Smooth muscle cell (in vitro differentiated cells): ENCODE results near the gene SPNS2. TPM values are rescaled to one million over a fixed set of nuclear protein-coding genes. Genes with fewer than 3 reads are reported as not detected.

Experiments
- DNase-seq: peaks from one replicate; lab custom pipeline; 2025; ENCODE audit not compliant: unreplicated experiment; lab: John Stamatoyannopoulos, UW
- H2AFZ ChIP-seq: fragments of 200-600 bp; sonication (generic); 2 replicates; pipeline ENCODE4 v1.6.0; 2016; ENCODE audit warnings: antibody characterized with exemption, low read depth, mild to moderate bottlenecking
- H3F3A ChIP-seq: fragments of 200-600 bp; sonication (generic); 2 replicates; pipeline ENCODE4 v1.6.0; 2017; ENCODE audit warnings: antibody characterized with exemption, low read depth
- H3K27ac ChIP-seq: fragments of 200-600 bp; sonication (generic); 2 replicates; pipeline ENCODE4 v1.5.1; 2016; ENCODE audit warnings: low read depth, mild to moderate bottlenecking
- H3K27me3 ChIP-seq: fragments of 200-600 bp; sonication (generic); 2 replicates; pipeline ENCODE4 v1.6.1; 2016; ENCODE audit warnings: low read depth, mild to moderate bottlenecking
- H3K36me3 ChIP-seq: fragments of 200-600 bp; sonication (generic); 2 replicates; pipeline ENCODE4 v1.5.1; 2016; ENCODE audit warnings: low read depth
- H3K4me1 ChIP-seq: fragments of 200-600 bp; sonication (generic); 2 replicates; pipeline ENCODE4 v1.5.1; 2016; ENCODE audit warnings: low read depth
- H3K4me2 ChIP-seq: fragments of 200-600 bp; sonication (generic); 2 replicates; pipeline ENCODE4 v1.6.0; 2016; ENCODE audit warnings: mild to moderate bottlenecking
- H3K4me3 ChIP-seq: fragments of 200-600 bp; sonication (generic); 2 replicates; pipeline ENCODE4 v1.5.1; 2016; ENCODE audit warnings: mild to moderate bottlenecking
- H3K79me2 ChIP-seq: fragments of 200-600 bp; sonication (generic); 2 replicates; pipeline ENCODE4 v1.6.0; 2016; ENCODE audit warnings: low read depth, mild to moderate bottlenecking
- H3K9ac ChIP-seq: fragments of 200-600 bp; sonication (generic); 2 replicates; pipeline ENCODE4 v1.6.0; 2016; ENCODE audit warnings: low read depth
- H3K9me3 ChIP-seq: fragments of 200-600 bp; sonication (generic); replicated peaks from 2 replicates; pipeline ENCODE4 v1.5.1; 2016; ENCODE audit warnings: low read depth
- H4K20me1 ChIP-seq: fragments of 200-600 bp; sonication (generic); 2 replicates; pipeline ENCODE4 v1.6.0; 2016; ENCODE audit warnings: low read depth
- whole genome bisulfite sequencing: methylation state at CpG from one replicate; pipeline ENCODE4 v1.1.7; 2016; ENCODE audit warnings: low lambda C conversion rate; 5-methylcytosine and 5-hydroxymethylcytosine counted together
- polyA plus RNA-seq: library from polyadenylated mRNA; unstranded; fragments of >200 nt; fragmentation: Nextera tagmentation; extraction: Ambion mirVana; gene quantifications from 2 replicates; pipeline ENCODE4 v1.2.1, GENCODE V29; 2016
- total RNA-seq: library from RNA; depleted of rRNA; stranded (reverse); fragments of >200 nt; gene quantifications from 2 replicates; pipeline ENCODE4 v1.2.3, GENCODE V29; 2014
- TF ChIP-seq, protein P1 (sequence below): fragments of 200-600 bp; sonication (generic); IDR thresholded peaks from 2 replicates; pipeline ENCODE4 v1.5.1; 2017; ENCODE audit warnings: borderline replicate concordance, mild to moderate bottlenecking, antibody characterized with exemption; ENCODE audit not compliant: insufficient read depth, poor library complexity, severe bottlenecking

Gene SPNS2
- total and polyA plus RNA-seq, 2 experiments from 2014 or later: 5.1 to 16.5 TPM

DNA sequence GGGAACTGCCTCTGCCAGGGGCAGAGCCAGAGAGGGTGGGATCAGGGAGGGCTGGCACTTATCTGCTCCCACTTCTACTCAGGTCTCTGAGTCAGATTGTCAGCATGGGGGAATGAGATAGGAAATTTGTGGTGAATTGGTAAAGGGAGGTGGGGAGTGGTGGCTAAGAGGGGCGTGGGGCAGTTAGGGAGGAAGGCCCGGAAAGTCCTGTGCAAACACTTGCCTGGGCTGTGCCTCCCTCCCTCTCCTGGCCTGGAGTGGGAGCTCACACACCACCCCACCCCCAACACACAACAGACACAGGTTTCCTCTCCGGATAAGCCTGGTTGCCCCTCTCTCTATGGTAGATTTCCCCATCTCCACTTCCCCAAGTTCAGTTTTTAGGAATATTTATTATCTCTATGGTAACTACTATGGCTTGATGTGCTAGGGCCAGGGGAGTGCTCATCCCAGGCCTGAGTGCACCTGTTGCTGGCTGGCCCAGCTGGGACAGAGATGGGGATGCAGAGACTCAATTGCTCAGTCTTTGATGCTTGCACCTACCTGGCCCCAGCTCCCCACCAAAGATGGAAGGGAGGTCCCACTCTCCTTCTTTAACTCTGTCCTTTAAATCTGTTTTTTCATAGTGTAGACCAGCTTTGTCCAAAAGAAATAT is 2.7 kb downstream of the SPNS2 start:
- WGBS: 62% methylated on average over 2 of the region's 3 CpGs
- TF ChIP-seq, protein P1, sequence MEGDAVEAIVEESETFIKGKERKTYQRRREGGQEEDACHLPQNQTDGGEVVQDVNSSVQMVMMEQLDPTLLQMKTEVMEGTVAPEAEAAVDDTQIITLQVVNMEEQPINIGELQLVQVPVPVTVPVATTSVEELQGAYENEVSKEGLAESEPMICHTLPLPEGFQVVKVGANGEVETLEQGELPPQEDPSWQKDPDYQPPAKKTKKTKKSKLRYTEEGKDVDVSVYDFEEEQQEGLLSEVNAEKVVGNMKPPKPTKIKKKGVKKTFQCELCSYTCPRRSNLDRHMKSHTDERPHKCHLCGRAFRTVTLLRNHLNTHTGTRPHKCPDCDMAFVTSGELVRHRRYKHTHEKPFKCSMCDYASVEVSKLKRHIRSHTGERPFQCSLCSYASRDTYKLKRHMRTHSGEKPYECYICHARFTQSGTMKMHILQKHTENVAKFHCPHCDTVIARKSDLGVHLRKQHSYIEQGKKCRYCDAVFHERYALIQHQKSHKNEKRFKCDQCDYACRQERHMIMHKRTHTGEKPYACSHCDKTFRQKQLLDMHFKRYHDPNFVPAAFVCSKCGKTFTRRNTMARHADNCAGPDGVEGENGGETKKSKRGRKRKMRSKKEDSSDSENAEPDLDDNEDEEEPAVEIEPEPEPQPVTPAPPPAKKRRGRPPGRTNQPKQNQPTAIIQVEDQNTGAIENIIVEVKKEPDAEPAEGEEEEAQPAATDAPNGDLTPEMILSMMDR: no peak
- Histone ChIP-seq H3K79me2 (no peaks in the 10 kb centered on the region), H3F3A (no peaks in the 10 kb centered on the region), H2AFZ (no peak overlapping the region), H4K20me1 (no peaks in the 10 kb centered on the region), H3K4me2 (no peak overlapping the region), H3K27me3 (peaks cover 51% of the 10 kb centered on the region), H3K4me1 (peaks cover 8% of the 10 kb centered on the region), H3K4me3 (no peak overlapping the region), H3K9ac (no peak overlapping the region), H3K36me3 (no peaks in the 10 kb centered on the region), H3K9me3 (no peaks in the 10 kb centered on the region), H3K27ac (no peak overlapping the region)
- DNase-seq: no peak

DNA sequence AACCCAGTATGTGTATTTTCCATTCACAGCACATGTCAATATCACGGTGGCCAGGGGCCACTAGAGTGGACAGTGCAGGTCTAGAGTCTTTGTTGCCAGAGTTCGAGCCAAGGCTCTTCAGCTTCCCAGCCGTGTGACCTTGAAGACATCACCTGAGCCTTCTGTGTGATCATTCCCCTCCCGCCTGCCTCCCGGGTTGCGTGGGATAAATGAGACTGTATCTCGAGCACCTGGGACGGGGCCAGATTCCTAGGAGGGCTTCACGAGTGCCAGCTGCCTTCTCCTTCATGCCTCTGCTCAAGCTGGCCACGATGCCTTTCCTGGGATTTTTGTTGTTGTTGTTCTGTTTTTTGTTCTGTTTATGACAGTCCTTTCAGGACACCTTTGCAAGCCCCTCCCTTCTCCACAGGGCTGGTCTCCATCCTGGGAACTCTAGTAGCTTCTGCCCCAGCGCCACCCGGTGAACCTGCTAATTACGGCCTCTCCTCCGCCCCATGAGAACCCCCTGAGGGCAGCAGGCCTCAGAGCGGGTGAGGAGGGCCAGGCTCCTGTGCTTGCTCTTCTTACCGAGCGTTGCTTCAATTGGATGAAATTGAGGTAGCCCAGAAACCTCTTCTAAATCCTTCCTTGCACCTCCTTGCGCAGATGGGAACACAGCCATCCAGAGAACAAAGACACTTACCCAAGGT is 3.9 kb downstream of the SPNS2 start:
- H3F3A ChIP-seq: no peaks in the 10 kb centered on the region
- no peaks in the 10 kb centered on the region for H3K9me3 ChIP-seq
- WGBS: 63% methylated on average over 18 of the region's 18 CpGs
- H3K4me2 ChIP-seq: no peak overlapping the region
- H3K4me3 ChIP-seq: no peak overlapping the region
- no peaks in the 10 kb centered on the region for H3K36me3 ChIP-seq
- no peak overlapping the region for H3K27ac ChIP-seq
- no peaks in the 10 kb centered on the region for H4K20me1 ChIP-seq
- no peak for DNase-seq
- H3K27me3 ChIP-seq: peaks cover 42% of the 10 kb centered on the region
- no peak overlapping the region for H2AFZ ChIP-seq
- no peaks in the 10 kb centered on the region for H3K79me2 ChIP-seq
- peaks cover 9% of the 10 kb centered on the region for H3K4me1 ChIP-seq
- TF ChIP-seq, protein P1: no peak
- no peak overlapping the region for H3K9ac ChIP-seq

DNA sequence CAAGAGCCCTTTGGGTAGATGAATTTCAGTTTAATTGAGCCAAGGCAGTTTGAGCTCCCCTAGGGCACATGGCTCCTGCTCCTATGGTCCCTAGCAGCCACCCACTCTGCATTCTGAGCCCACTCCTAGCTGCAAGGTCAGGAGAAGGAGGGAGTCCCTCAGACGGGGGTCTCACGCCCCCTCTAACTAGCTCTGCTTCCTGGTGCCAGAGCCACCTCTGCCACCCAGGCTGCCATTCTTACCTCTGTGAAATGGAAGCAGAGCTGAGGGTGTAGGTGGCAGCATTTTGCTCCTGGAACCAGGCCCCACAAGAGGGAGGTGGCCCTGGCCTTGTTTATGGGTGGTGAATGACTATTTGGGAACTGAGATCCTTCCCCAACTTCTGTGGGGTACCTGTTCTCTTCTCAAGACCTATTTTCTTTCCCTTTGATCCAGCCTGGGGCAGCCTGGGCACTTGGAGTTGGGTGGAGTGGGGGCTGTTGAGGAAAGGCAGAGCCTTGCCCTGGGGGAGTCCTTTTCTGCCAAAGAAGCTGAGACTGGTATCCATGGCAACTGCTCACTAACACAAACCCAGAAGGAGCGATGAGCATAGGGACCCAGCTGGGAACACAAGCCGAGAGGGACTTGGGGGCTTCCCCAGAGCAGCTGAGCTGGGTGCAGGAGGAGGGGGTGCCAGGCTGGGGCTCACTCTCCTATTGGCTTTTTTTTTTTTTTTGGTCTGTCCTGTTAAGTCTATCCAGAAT is 4.8 kb downstream of the SPNS2 start:
- no peak overlapping the region for H3K4me3 ChIP-seq
- no peak for DNase-seq
- no peaks in the 10 kb centered on the region for H3K9me3 ChIP-seq
- H3K79me2 ChIP-seq: no peaks in the 10 kb centered on the region
- no peak overlapping the region for H3K4me2 ChIP-seq
- H3F3A ChIP-seq: no peaks in the 10 kb centered on the region
- peaks cover 9% of the 10 kb centered on the region for H3K4me1 ChIP-seq
- no peaks in the 10 kb centered on the region for H4K20me1 ChIP-seq
- no peaks in the 10 kb centered on the region for H3K36me3 ChIP-seq
- WGBS: 88% methylated on average over 4 of the region's 4 CpGs
- H3K27me3 ChIP-seq: peaks cover 35% of the 10 kb centered on the region
- no peak overlapping the region for H3K27ac ChIP-seq
- H3K9ac ChIP-seq: no peak overlapping the region
- TF ChIP-seq, protein P1: no peak
- no peak overlapping the region for H2AFZ ChIP-seq
